Ectodermal cell (in vitro differentiated cells): Measurements from ENCODE around the gene TMEM239.

Experiments
- H3K27ac ChIP-seq: 2 replicates; pipeline ENCODE4 v1.7.0; 2013; ENCODE audit warnings: mild to moderate bottlenecking, low read depth, low read length; ENCODE audit not compliant: insufficient read depth, poor library complexity, severe bottlenecking
- H3K27me3 ChIP-seq: 2 replicates; pipeline ENCODE4 v1.7.0; 2013; ENCODE audit warnings: mild to moderate bottlenecking, low read length; ENCODE audit not compliant: insufficient read depth, control insufficient read depth, poor library complexity, severe bottlenecking
- H3K36me3 ChIP-seq: one replicate; pipeline ENCODE4 v1.7.0; 2013; ENCODE audit warnings: low read length; ENCODE audit not compliant: control insufficient read depth, insufficient read depth
- H3K4me1 ChIP-seq: one replicate; pipeline ENCODE4 v1.7.0; 2013; ENCODE audit warnings: low read length; ENCODE audit not compliant: control insufficient read depth, insufficient read depth
- H3K4me3 ChIP-seq: 2 replicates; pipeline ENCODE4 v1.7.0; 2013; ENCODE audit warnings: low read depth, low read length, control low read depth; ENCODE audit not compliant: insufficient read depth
- H3K9me3 ChIP-seq: 2 replicates; pipeline ENCODE4 v1.7.0; 2013; ENCODE audit warnings: mild to moderate bottlenecking, low read length, moderate library complexity; ENCODE audit not compliant: control insufficient read depth
- WGBS, 2 experiments: methylation state at CpG; one replicate each; pipeline ENCODE4 v1.1.7; 2013; ENCODE audit warnings: missing lambda C conversion rate in 2 of 2; 5-methylcytosine and 5-hydroxymethylcytosine counted together

Gene TMEM239

DNA sequence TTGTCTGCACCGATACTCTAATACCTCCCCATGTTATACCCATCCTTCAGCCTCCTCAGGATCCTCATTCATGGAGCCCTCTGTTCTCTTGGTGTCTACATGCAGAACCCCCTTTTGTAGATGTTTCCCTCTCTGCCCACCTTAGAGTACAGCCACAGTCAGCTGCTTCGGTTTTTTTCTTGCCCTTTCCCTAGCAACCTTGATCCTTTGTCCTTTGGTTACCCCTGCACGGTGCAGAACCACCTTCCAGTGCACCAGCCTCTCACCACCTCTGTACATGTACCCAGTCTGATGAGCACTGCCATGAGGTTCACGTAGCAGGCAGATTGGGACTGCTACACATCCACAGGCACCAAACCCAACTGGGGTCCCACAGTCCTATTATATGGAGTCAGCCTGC is 31.6 kb downstream of the TMEM239 start:
- Histone ChIP-seq H3K36me3 (no peaks in the 10 kb centered on the region), H3K4me1 (no peaks in the 10 kb centered on the region), H3K4me3 (no peak overlapping the region), H3K9me3 (no peaks in the 10 kb centered on the region), H3K27ac (no peak overlapping the region), H3K27me3 (no peaks in the 10 kb centered on the region)
- WGBS, 2 experiments: 89 to 91% methylated on average over 4 of the region's 4 CpGs

DNA sequence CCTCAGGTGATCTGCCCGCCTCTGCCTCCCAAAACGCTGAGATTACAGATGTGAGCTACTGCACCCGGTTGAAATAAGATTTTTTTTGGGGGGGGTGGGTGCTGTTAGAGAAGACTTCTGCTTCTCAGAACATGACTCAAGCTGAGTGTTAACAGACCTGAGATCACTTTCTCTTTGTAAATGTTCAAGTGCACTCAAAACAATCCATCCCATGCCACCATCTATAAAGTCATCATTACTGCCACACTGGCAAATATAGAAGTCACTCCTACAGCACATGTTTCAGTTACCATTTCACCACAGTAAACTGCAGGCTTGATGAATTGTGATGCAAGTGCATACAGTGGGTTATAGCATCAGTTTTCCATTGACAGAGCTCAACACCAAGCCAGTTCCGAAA is 33.4 kb downstream of the TMEM239 start:
- no peaks in the 10 kb centered on the region for H3K36me3 ChIP-seq
- H3K4me1 ChIP-seq: no peaks in the 10 kb centered on the region
- H3K9me3 ChIP-seq: no peaks in the 10 kb centered on the region
- WGBS, 2 experiments: 87 to 94% methylated on average over 4 of the region's 4 CpGs
- no peaks in the 10 kb centered on the region for H3K27me3 ChIP-seq
- no peak overlapping the region for H3K4me3 ChIP-seq
- H3K27ac ChIP-seq: no peak overlapping the region

DNA sequence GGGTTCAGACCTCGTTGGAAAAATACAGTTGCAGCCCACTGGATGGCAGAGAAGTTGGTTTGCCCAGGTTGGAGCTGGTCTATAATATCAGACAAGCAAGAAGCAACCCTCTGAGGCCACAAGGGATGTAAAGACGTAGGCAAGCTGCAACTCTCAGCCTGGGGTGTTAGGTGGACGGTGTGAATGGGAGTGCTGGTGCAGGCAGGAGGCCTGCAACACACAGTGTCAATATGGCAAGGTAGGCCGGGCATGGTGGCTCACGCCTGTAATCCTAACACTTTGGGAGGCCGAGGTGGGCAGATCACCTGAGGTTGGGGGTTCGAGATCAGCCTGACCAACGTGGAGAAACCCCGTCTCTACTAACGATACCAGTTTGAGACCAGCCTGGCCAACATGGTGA is 34.9 kb downstream of the TMEM239 start:
- WGBS, 2 experiments: 92 to 93% methylated on average over 10 of the region's 10 CpGs

DNA sequence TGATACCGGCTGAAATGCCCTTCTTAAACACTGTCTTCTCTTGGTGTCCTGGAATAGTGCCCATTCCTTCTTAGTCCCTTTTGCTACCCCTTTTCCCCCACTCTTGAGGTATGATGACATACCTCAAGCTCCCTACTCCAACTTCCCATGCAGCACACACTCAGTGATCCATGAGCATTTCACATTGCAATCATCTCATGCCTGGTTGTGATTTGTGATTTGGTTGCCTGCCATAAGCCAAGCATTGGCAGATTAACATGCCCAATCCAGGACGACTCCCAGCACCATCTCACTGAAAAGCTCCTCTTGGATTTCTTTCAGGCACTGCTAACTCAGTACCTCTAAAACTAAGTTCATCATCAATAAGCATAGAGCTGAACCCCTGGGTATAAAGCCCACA is 42.4 kb downstream of the TMEM239 start:
- no peak overlapping the region for H3K27ac ChIP-seq
- no peaks in the 10 kb centered on the region for H3K4me1 ChIP-seq
- no peaks in the 10 kb centered on the region for H3K9me3 ChIP-seq
- WGBS, 2 experiments: 85 to 90% methylated on average over 2 of the region's 2 CpGs
- no peaks in the 10 kb centered on the region for H3K36me3 ChIP-seq
- no peaks in the 10 kb centered on the region for H3K27me3 ChIP-seq
- no peak overlapping the region for H3K4me3 ChIP-seq

More for the DNA sequence above, 34.9 kb downstream of the TMEM239 start:
- Histone ChIP-seq H3K4me3 (no peak overlapping the region), H3K27me3 (no peaks in the 10 kb centered on the region), H3K9me3 (no peaks in the 10 kb centered on the region), H3K36me3 (no peaks in the 10 kb centered on the region), H3K27ac (no peak overlapping the region), H3K4me1 (no peaks in the 10 kb centered on the region)

DNA sequence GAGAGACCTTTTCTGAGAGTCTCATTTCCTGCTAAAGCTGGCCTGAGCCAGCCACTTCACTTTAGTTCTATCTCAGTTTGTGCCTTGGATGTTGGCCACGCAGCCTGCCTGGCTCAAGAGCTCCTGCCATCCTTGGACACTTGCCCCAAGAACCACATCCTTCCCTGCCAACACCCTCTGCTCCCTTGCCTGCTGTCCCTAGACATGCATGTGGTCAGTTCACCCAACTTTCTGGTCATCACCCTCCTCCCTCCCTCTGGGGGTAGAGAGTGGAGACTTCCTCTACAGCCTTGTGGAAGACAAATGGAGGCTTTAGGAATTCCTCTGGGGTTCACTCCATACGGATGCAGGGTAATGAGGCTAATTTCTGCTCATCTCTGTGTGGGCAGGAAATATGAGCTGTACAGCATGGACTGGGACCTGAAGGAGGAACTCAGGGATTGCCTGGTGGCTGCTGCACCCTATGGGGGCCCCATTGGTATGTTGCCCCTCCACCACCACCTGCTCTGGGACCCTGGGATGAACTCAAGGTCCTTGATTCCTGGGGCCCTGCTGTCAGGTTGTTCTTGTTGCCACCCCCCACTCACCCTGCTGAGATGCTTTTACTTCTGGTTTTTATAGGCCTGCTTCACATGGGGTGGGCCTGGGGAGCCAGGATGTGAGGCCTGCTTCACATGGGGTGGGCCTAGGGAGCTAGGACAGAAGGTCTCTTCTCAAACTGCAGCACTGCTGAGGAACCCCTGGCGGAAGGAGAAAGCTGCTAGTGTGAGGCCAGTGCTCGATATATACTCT is 43.4 kb downstream of the TMEM239 start:
- 92 to 96% methylated on average over 4 of the region's 4 CpGs for WGBS, 2 experiments
- Histone ChIP-seq H3K9me3 (no peaks in the 10 kb centered on the region), H3K27me3 (no peaks in the 10 kb centered on the region), H3K4me3 (no peak overlapping the region), H3K4me1 (no peaks in the 10 kb centered on the region), H3K27ac (no peak overlapping the region), H3K36me3 (no peaks in the 10 kb centered on the region)

DNA sequence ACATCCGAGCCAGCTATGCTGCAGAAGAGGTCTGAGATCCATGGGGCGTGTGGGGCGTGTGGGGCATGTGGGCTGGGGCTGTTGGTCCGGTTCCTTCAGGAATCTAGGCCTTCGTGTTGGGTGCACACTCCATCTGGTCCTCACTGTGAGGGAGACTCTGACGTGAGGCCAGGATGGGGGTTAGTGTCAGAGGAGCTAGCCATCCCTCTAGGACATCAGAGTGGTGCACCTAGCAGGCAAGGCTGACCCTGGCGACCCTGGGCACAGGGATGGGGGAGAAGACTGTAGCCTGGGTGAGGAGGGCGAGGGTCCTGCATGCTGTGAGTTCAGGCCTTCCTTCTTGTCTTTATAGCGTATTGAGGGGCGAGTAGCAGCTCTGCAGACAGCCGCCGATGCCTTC is 48.5 kb downstream of the TMEM239 start:
- peaks cover 4% of the 10 kb centered on the region for H3K36me3 ChIP-seq

DNA sequence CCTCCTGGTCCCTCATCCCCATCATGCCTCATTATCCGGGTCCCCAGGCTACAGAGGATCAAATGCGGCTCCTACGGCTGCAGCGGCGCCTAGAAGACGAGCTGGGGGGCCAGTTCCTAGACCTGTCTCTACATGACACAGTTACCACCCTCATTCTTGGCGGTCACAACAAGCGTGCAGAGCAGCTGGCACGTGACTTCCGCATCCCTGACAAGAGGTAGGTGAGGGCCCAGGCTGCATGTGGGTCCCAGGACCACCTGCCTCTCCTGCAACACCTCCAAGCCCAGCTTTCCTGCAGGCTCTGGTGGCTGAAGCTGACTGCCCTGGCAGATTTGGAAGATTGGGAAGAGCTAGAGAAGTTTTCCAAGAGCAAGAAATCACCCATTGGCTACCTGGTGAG is 48.9 kb downstream of the TMEM239 start:
- H3K27me3 ChIP-seq: no peaks in the 10 kb centered on the region
- H3K4me3 ChIP-seq: no peak overlapping the region
- no peaks in the 10 kb centered on the region for H3K4me1 ChIP-seq
- H3K27ac ChIP-seq: no peak overlapping the region
- H3K36me3 ChIP-seq: peaks cover 4% of the 10 kb centered on the region
- 94 to 96% methylated on average over 10 of the region's 10 CpGs for WGBS, 2 experiments
- H3K9me3 ChIP-seq: no peaks in the 10 kb centered on the region

More for the DNA sequence above, 48.5 kb downstream of the TMEM239 start:
- Histone ChIP-seq H3K4me1 (no peaks in the 10 kb centered on the region), H3K9me3 (no peaks in the 10 kb centered on the region), H3K27ac (no peak overlapping the region), H3K27me3 (no peaks in the 10 kb centered on the region), H3K4me3 (no peak overlapping the region)
- 93 to 96% methylated on average over 12 of the region's 12 CpGs for WGBS, 2 experiments

DNA sequence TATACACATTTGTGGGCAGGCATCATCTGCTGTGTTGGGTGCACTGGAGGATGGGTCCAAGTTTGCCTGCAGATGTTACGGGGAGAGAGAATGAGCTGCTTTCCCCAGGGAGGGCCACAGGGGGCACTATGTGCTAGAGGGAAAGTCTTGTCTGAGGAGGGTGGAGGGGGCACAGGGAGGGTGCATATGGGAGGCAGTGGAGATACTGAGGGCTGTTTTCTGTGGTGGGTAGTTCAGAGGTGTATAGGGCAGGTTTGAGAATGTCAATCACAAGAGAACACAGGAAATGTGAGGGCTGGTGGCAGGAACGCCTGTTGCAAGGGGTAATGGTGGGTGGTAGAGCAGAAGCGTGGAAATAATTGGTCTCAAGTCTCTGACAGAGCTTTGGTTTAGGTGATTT is 49.5 kb downstream of the TMEM239 start:
- Histone ChIP-seq H3K36me3 (peaks cover 4% of the 10 kb centered on the region), H3K4me1 (peaks cover 5% of the 10 kb centered on the region), H3K9me3 (no peaks in the 10 kb centered on the region), H3K27ac (no peak overlapping the region), H3K4me3 (no peak overlapping the region), H3K27me3 (peaks cover 3% of the 10 kb centered on the region)
- WGBS, 2 experiments: 91 to 98% methylated on average over 3 of the region's 3 CpGs

DNA sequence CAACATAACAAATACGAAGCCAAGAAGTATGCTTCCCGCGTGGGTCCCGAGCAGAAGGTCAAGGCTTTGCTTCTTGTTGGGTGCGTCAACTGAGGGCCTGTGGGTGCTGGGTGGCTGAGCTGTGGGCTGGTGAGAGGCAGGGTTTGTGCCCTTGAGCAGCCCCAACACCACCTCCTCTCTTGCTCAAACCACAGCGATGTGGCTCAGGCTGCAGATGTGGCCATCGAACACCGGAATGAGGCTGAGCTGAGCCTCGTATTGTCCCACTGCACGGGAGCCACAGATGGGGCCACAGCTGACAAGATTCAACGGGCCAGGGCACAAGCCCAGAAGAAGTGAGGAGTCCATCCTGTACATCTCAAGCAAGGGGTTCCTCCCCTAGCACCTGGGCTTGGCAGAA is 50.1 kb downstream of the TMEM239 start:
- 95 to 97% methylated on average over 11 of the region's 11 CpGs for WGBS, 2 experiments
- no peaks in the 10 kb centered on the region for H3K9me3 ChIP-seq

DNA sequence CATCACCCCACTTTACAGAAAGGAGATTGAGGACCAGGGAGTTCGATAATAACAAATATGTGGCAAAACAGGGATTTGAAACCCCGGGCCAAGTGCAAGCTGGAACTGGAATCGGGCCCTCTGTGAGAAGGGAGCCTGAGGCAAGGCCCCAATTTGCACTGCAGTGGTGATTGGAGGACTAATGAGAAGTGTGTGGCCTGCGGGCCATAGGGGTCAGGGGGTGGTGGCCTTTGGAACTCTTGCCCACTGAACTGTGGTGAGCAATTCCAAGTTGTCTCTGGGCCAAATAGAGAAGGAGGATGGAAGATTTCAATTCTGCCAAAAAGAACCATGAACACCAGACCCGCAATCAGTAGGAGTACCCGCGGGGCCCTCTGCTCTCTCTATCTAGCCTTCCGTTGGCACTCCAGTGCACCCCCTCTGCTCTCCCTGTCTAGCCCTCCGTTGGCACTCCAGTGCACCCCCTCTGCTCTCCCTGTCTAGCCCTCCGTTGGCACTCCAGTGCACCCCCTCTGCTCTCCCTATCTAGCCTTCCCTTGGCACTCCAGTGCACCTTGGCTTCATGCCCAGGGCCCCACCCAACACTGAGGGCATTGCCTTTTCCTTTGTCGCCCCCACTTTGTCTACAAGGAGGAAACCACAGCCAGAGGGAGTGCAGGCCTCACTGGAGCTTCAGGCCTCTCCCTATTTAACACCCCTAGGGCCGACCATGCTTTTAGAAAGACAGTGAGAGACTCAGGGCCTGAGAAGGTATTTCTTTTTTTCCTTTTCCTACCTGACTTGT is 51.1 kb downstream of the TMEM239 start:
- WGBS, 2 experiments: 91 to 92% methylated on average over 12 of the region's 12 CpGs
- H3K36me3 ChIP-seq: peaks cover 4% of the 10 kb centered on the region
- H3K9me3 ChIP-seq: no peaks in the 10 kb centered on the region
- H3K4me3 ChIP-seq: no peak overlapping the region
- H3K27ac ChIP-seq: no peak overlapping the region
- H3K4me1 ChIP-seq: peaks cover 8% of the 10 kb centered on the region
- peaks cover 18% of the 10 kb centered on the region for H3K27me3 ChIP-seq

More for the DNA sequence above, 50.1 kb downstream of the TMEM239 start:
- H3K4me1 ChIP-seq: peaks cover 8% of the 10 kb centered on the region
- no peak overlapping the region for H3K4me3 ChIP-seq
- H3K36me3 ChIP-seq: peaks cover 4% of the 10 kb centered on the region
- no peak overlapping the region for H3K27ac ChIP-seq
- peaks cover 9% of the 10 kb centered on the region for H3K27me3 ChIP-seq
